Sigmoid colon (tissue), 7 donors: ENCODE measurements around the gene QKI. TPM values are rescaled to one million over a fixed set of nuclear protein-coding genes. Genes with fewer than 3 reads are reported as not detected.

Experiments used
- DNase-seq: peaks from one replicate; pipeline ENCODE4 v3.0.0-alpha.2; 2019
- H3K27ac ChIP-seq, 4 donors: fragments of 200-600 bp; sonication (generic); one replicate each; pipeline ENCODE4 v1.5.1; 2016 to 2019; ENCODE audit warnings: mild to moderate bottlenecking in 1 of 4
- H3K27me3 ChIP-seq, 3 donors: fragments of 200-600 bp; sonication (generic); one replicate each; pipeline ENCODE4 v1.5.1; 2019; ENCODE audit warnings: mild to moderate bottlenecking in 1 of 3
- H3K36me3 ChIP-seq, 4 donors: fragments of 200-600 bp; sonication (generic); one replicate each; pipeline ENCODE4 v1.5.1; 2016 to 2019
- H3K4me1 ChIP-seq, 4 donors: fragments of 200-600 bp; sonication (generic); one replicate each; pipeline ENCODE4 v1.5.1; 2017 to 2019
- H3K4me3 ChIP-seq, 4 donors: fragments of 200-600 bp; sonication (generic); one replicate each; pipeline ENCODE4 v1.5.1; 2017 to 2019; ENCODE audit warnings: mild to moderate bottlenecking in 2 of 4, moderate library complexity in 1 of 4
- H3K9me3 ChIP-seq, 4 donors: fragments of 200-600 bp in 3 of 4; sonication (generic) in 3 of 4; one replicate each; pipeline versions ENCODE4 v1.5.1 to v1.6.1; 2013 to 2019
- EP300 ChIP-seq, 4 donors: sonication (generic); formaldehyde crosslinking; IDR thresholded peaks; one replicate each; pipeline ENCODE4 v1.6.1; 2017; ENCODE audit warnings: antibody characterized with exemption in 4 of 4
- POLR2A ChIP-seq, 2 donors: fragments of 450-650 bp; IDR thresholded peaks; one replicate each; pipeline ENCODE4 v1.6.1; 2016; ENCODE audit warnings: antibody characterized with exemption in 2 of 2, mild to moderate bottlenecking in 2 of 2, moderate library complexity in 2 of 2
- POLR2AphosphoS5 ChIP-seq, 4 donors: sonication (generic); formaldehyde crosslinking; IDR thresholded peaks; one replicate each; pipeline ENCODE4 v1.6.1; 2017; ENCODE audit warnings: antibody characterized with exemption in 4 of 4
- WGBS, 2 donors: extraction: QIAGEN DNeasy Blood & Tissue Kit; methylation state at CpG; one replicate each; pipeline ENCODE4 v1.1.7; 2013; 5-methylcytosine and 5-hydroxymethylcytosine counted together
- intact Hi-C: fragments of 100-400 bp; cut with DNase I; formaldehyde crosslinking; loops from one replicate; pipeline ENCODE4 v1.15.1; 2023
- polyA plus RNA-seq, 3 donors: library from polyadenylated mRNA; stranded (reverse); fragments of 200-250 nt; gene quantifications; one replicate each; pipeline ENCODE4 v1.2.3, GENCODE V29; 2013
- total RNA-seq, 4 donors: library from RNA; depleted of rRNA; stranded (reverse); fragments of >200 nt; gene quantifications; one replicate each; pipeline ENCODE4 v1.1.0, GENCODE V29; 2016
- TF ChIP-seq, protein P1 (sequence below), 4 experiments: fragments of 450-650 bp in 3 of 4; fragments of 200-600 bp in 1 of 4; IDR thresholded peaks; one replicate each; pipeline ENCODE4 v1.5.1; 2016 to 2019; ENCODE audit warnings: antibody characterized with exemption in 4 of 4, mild to moderate bottlenecking in 3 of 4, moderate library complexity in 2 of 4
- donor health status: healthy with polysubstance abuse.
- donor health status: Bipolar disorder and iron deficiency.
- donor health status: healthy.

Gene QKI
- total and polyA plus RNA-seq, 7 donors, result 9.2 to 146 (median 139) TPM

DNA sequence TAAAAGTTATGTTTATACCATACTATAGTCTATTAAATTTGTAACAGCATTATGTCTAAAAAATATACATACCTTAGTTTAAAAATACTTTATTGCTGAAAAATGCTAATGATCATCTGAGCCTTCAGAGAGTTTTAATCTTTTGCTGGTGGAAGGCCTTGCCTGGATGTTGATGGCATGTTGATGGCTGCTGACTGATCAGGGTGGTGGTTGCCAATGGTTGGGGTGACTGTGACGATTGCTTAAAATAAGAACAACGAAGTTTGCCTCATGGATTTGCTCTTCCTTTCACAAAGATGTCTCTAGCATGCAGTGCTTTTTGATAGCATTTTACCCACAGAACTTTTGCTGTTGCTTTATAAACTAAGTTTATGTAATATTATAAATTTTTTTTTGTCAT, 68.6 kb downstream of the QKI start:
- peaks cover 0 to 50% (median 33%) of the 10 kb centered on the region in 4 donors for H3K4me1 ChIP-seq
- DNase-seq, result no peak

DNA sequence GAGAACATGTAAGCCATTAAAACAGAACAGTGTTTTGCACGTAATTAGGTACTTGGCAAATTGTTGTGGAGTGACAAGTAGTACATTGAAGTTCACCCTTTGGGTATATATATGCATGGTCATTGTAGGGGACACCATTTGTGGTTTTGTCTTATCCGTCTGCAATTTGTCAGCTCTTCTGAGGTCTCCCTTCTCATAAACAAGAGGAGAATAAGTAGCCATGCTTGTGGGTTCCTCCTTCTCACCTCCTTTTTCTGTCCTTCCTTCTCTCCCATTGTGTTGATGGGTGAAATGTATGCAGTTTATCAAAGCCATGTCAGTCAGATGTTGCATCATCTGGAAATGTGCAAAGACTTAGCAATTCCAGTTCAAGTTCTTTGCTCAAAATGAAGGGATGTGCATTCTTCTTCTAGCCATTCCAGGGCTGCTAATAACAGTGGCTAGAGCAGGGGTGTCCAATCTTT, 70.9 kb downstream of the QKI start:
- H3K9me3 ChIP-seq, result no peaks in the 10 kb centered on the region
- no peaks in the 10 kb centered on the region for H3K27me3 ChIP-seq
- WGBS, 2 donors, result 91 to 92% methylated on average over 2 of the region's 2 CpGs
- TF ChIP-seq EP300 (IDR thresholded peaks at IDR 0.05), result no peak
- TF ChIP-seq, protein P1, sequence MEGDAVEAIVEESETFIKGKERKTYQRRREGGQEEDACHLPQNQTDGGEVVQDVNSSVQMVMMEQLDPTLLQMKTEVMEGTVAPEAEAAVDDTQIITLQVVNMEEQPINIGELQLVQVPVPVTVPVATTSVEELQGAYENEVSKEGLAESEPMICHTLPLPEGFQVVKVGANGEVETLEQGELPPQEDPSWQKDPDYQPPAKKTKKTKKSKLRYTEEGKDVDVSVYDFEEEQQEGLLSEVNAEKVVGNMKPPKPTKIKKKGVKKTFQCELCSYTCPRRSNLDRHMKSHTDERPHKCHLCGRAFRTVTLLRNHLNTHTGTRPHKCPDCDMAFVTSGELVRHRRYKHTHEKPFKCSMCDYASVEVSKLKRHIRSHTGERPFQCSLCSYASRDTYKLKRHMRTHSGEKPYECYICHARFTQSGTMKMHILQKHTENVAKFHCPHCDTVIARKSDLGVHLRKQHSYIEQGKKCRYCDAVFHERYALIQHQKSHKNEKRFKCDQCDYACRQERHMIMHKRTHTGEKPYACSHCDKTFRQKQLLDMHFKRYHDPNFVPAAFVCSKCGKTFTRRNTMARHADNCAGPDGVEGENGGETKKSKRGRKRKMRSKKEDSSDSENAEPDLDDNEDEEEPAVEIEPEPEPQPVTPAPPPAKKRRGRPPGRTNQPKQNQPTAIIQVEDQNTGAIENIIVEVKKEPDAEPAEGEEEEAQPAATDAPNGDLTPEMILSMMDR (IDR thresholded peaks at IDR 0.05), result no peak
- no peak for TF ChIP-seq POLR2AphosphoS5 (IDR thresholded peaks at IDR 0.05)
- no peak for TF ChIP-seq POLR2A (IDR thresholded peaks at IDR 0.05)
- peaks cover 0 to 72% (median 54%) of the 10 kb centered on the region in 4 donors for H3K4me1 ChIP-seq
- H3K4me3 ChIP-seq, result no peak overlapping the region
- intact Hi-C loops, result no loop called here
- no peaks in the 10 kb centered on the region for H3K36me3 ChIP-seq
- no peak for DNase-seq
- H3K27ac ChIP-seq, result no peak overlapping the region

More for the DNA sequence above, 68.6 kb downstream of the QKI start:
- Histone ChIP-seq H3K36me3 (peaks cover 0 to 9% (median 3%) of the 10 kb centered on the region in 4 donors), H3K4me3 (no peak overlapping the region), H3K27ac (no peak overlapping the region), H3K27me3 (no peaks in the 10 kb centered on the region), H3K9me3 (no peaks in the 10 kb centered on the region)
- WGBS, 2 donors, result 92 to 93% methylated on average over 2 of the region's 2 CpGs
- TF ChIP-seq EP300 (IDR thresholded peaks at IDR 0.05) (no peak), POLR2A (IDR thresholded peaks at IDR 0.05) (no peak), POLR2AphosphoS5 (IDR thresholded peaks at IDR 0.05) (no peak)
- TF ChIP-seq, protein P1 (IDR thresholded peaks at IDR 0.05), result no peak
- intact Hi-C loops, result no loop called here

DNA sequence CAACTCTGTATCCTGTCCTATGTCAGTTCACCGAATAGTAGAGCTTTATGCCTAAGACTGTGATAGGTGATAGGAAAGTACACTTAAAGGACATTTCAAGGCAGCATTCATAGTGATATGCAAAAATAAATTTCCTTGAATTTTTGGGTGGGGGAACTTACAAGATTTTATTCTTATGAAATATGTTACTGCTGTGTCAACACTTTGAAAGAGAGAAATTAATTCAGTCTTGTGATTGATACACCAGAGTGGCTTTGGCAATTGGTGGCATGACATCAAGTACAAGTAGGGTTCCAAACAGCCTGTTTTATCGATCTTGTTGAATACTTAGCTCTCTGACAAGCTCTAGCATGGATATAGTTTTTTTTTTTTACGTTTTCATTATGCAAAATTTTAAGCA, 72.3 kb downstream of the QKI start:
- Histone ChIP-seq H3K9me3 (no peaks in the 10 kb centered on the region), H3K36me3 (no peaks in the 10 kb centered on the region), H3K4me3 (no peak overlapping the region), H3K27me3 (no peaks in the 10 kb centered on the region), H3K4me1 (peaks cover 0 to 81% (median 60%) of the 10 kb centered on the region in 4 donors), H3K27ac (no peak overlapping the region)
- 55 to 57% methylated on average over 3 of the region's 3 CpGs for WGBS, 2 donors
- no peak for DNase-seq
- no peak for TF ChIP-seq POLR2A (IDR thresholded peaks at IDR 0.05)
- intact Hi-C loops, result no loop called here

DNA sequence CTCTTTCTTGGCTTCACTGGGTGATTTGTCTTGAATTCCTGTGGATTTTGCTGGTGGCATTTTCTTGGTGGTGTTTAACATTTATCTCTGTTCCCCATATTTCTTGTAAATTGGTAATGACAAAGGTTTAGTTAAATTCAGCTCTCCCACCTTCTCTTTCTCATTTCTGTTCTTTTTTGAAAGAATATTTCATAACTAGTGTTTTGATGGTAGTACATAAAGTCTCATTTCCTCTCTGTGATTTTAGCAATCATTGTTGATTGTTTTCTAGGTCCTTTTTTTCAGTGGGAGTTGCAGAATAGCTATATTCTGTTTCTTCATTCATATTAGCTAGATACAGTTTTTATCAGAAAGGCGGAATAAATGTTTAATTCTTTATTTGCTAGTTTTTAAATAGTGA, 73.1 kb downstream of the QKI start:
- no peaks in the 10 kb centered on the region for H3K9me3 ChIP-seq
- H3K27ac ChIP-seq, result no peak overlapping the region
- WGBS, 2 donors, result 94 to 96% methylated on average over 1 of the region's 1 CpG
- no peaks in the 10 kb centered on the region for H3K36me3 ChIP-seq
- no peak overlapping the region for H3K4me3 ChIP-seq
- DNase-seq, result no peak
- no peaks in the 10 kb centered on the region for H3K27me3 ChIP-seq
- peaks cover 0 to 81% (median 58%) of the 10 kb centered on the region in 4 donors for H3K4me1 ChIP-seq
- no peak for TF ChIP-seq POLR2AphosphoS5 (IDR thresholded peaks at IDR 0.05)
- TF ChIP-seq POLR2A (IDR thresholded peaks at IDR 0.05), result no peak
- TF ChIP-seq EP300 (IDR thresholded peaks at IDR 0.05), result no peak
- TF ChIP-seq, protein P1 (IDR thresholded peaks at IDR 0.05), result no peak
- intact Hi-C loops, result no loop called here

DNA sequence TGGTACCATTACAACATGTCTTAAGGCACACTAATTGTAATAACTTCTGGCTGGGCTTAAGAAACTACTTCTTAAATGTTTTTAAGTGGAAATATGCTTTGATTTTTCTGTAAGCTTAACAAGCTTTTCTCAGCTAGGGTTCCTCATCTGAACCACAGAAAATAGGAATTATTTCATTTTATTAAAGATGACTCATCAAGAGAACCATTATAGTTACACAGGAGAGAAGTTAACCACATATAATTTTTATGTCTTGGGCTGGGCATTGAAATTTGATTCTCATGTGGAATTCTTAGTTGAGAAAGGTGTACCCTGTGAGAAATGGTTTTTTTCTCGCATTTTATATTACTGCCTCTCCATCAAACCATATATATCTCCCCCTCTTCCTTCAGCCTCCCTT, 75.1 kb downstream of the QKI start:
- Histone ChIP-seq H3K27ac (peak overlapping the region in 2 of 4 donors; percentile 6 to 28), H3K9me3 (no peaks in the 10 kb centered on the region), H3K27me3 (no peaks in the 10 kb centered on the region), H3K4me3 (no peak overlapping the region), H3K4me1 (peaks cover 0 to 87% (median 51%) of the 10 kb centered on the region in 4 donors), H3K36me3 (no peaks in the 10 kb centered on the region)
- TF ChIP-seq EP300 (IDR thresholded peaks at IDR 0.05) (no peak), POLR2A (IDR thresholded peaks at IDR 0.05) (no peak), POLR2AphosphoS5 (IDR thresholded peaks at IDR 0.05) (no peak)
- TF ChIP-seq, protein P1 (IDR thresholded peaks at IDR 0.05), result no peak
- intact Hi-C loops, result no loop called here
- 94 to 96% methylated on average over 1 of the region's 1 CpG for WGBS, 2 donors
- no peak for DNase-seq
